Measurements from ENCODE around the gene CECR2.

- no peak for TF ChIP-seq MEF2A (IDR thresholded peaks at IDR 0.05; ENCODE audit: insufficient read depth, low read depth, low read length)
- TF ChIP-seq, protein P1, sequence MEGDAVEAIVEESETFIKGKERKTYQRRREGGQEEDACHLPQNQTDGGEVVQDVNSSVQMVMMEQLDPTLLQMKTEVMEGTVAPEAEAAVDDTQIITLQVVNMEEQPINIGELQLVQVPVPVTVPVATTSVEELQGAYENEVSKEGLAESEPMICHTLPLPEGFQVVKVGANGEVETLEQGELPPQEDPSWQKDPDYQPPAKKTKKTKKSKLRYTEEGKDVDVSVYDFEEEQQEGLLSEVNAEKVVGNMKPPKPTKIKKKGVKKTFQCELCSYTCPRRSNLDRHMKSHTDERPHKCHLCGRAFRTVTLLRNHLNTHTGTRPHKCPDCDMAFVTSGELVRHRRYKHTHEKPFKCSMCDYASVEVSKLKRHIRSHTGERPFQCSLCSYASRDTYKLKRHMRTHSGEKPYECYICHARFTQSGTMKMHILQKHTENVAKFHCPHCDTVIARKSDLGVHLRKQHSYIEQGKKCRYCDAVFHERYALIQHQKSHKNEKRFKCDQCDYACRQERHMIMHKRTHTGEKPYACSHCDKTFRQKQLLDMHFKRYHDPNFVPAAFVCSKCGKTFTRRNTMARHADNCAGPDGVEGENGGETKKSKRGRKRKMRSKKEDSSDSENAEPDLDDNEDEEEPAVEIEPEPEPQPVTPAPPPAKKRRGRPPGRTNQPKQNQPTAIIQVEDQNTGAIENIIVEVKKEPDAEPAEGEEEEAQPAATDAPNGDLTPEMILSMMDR (IDR thresholded peaks at IDR 0.05 in 2 of 3, conservative IDR thresholded peaks at IDR 0.05 in 1 of 3; ENCODE audit: control insufficient read depth in 2 of 3, extremely low read depth in 1 of 3, insufficient read depth in 1 of 3, low read depth in 3 of 3, low read length in 3 of 3) = no peak
- no peak for TF ChIP-seq ZNF217 (IDR thresholded peaks at IDR 0.05)
- no peak for TF ChIP-seq CBX5 (IDR thresholded peaks at IDR 0.05; ENCODE audit: low read depth)
- TF ChIP-seq REST (IDR thresholded peaks at IDR 0.05; ENCODE audit: low read depth, low read length) = no peak
- TF ChIP-seq SIN3A (IDR thresholded peaks at IDR 0.05; ENCODE audit: low read depth, low read length) = no peak
- TF ChIP-seq PRDM15 (CRISPR knock-in tag; IDR thresholded peaks at IDR 0.05) = no peak
- TF ChIP-seq LARP7 (IDR thresholded peaks at IDR 0.05) = no peak
- TF ChIP-seq, protein P2, sequence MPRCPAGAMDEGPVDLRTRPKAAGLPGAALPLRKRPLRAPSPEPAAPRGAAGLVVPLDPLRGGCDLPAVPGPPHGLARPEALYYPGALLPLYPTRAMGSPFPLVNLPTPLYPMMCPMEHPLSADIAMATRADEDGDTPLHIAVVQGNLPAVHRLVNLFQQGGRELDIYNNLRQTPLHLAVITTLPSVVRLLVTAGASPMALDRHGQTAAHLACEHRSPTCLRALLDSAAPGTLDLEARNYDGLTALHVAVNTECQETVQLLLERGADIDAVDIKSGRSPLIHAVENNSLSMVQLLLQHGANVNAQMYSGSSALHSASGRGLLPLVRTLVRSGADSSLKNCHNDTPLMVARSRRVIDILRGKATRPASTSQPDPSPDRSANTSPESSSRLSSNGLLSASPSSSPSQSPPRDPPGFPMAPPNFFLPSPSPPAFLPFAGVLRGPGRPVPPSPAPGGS (IDR thresholded peaks at IDR 0.05; ENCODE audit: borderline replicate concordance, insufficient read depth, low read depth, low read length, poor library complexity, severe bottlenecking) = no peak
- TF ChIP-seq MEF2B (IDR thresholded peaks at IDR 0.05; ENCODE audit: partially characterized antibody, poor library complexity, severe bottlenecking) = no peak
- no peak for TF ChIP-seq FOXK2 (IDR thresholded peaks at IDR 0.05)
Observed at GRCh38 chr22:17435375-17435774, 66.1 kb downstream of the CECR2 start.
